ENCODE results near the gene DAB2IP.

DAB2IP gene

DNA sequence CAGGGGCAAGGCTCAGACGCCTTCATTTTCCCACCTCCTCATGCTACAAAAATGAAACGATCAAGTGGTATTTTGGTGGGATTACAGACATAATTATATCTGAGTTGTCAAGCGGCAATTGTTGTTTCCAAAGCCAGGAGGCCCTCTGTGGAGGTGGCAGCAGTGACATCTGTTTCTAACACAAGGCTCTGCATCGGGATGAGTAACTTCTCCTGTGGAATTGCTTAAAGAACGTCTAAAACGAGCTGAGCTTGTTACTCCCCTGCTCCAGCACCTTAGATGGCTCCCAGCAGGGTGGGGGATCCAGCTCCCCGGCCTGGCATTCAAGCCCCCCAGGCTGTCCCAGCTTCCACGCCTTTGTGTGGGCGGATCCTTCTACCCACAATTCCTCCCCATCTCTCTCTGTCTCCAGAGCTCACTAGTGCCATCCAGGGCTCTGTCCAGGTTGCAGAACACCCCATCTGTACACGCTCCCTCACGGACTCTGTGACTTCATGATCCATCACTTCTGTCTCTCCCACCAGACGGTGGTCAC, 36.8 kb downstream of the DAB2IP start:
- Histone ChIP-seq H3K36me3 (ENCODE audit: control insufficient read depth, insufficient read depth, low read length) (no peaks in the 10 kb centered on the region), H3K4me3 (ENCODE audit: insufficient read depth, low read depth, low read length, poor library complexity, severe bottlenecking) (no peak overlapping the region), H3K9me3 (ENCODE audit: control insufficient read depth, low read length) (no peaks in the 10 kb centered on the region), H3K27me3 (replicated peaks; ENCODE audit: control insufficient read depth, insufficient read depth, low read length, poor library complexity, severe bottlenecking) (peaks cover 3% of the 10 kb centered on the region), H3K27ac (ENCODE audit: insufficient read depth, low read length, poor library complexity, severe bottlenecking) (no peak overlapping the region), H3K4me1 (ENCODE audit: control insufficient read depth, insufficient read depth, low read length, poor library complexity, severe bottlenecking) (no peaks in the 10 kb centered on the region)
- no peak for DNase-seq

DNA sequence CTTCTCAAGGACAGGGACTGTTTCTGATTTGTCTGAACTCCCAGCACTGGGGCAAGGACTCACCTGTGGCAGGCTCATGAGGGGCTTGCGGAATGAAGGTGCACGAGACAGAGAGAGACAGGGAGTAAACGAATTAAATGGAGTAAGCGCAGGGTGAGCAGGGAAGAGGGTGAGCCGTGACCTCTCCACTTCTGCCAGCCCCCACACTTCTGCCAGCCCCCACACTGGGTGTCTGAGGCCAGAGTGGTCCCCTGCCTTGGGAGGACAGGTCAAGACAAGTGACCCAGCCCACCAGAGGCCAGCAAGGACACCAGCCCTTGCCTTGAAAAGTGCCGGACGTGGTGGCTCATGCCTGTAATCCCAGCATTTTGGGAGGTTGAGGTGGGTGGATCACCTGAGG, 37.2 kb downstream of the DAB2IP start:
- Histone ChIP-seq H3K4me1 (ENCODE audit: control insufficient read depth, insufficient read depth, low read length, poor library complexity, severe bottlenecking) (no peaks in the 10 kb centered on the region), H3K36me3 (ENCODE audit: control insufficient read depth, insufficient read depth, low read length) (no peaks in the 10 kb centered on the region), H3K4me3 (ENCODE audit: insufficient read depth, low read depth, low read length, poor library complexity, severe bottlenecking) (no peak overlapping the region), H3K9me3 (ENCODE audit: control insufficient read depth, low read length) (no peaks in the 10 kb centered on the region), H3K27me3 (replicated peaks; ENCODE audit: control insufficient read depth, insufficient read depth, low read length, poor library complexity, severe bottlenecking) (peaks cover 3% of the 10 kb centered on the region), H3K27ac (ENCODE audit: insufficient read depth, low read length, poor library complexity, severe bottlenecking) (no peak overlapping the region)
- DNase-seq = no peak

DNA sequence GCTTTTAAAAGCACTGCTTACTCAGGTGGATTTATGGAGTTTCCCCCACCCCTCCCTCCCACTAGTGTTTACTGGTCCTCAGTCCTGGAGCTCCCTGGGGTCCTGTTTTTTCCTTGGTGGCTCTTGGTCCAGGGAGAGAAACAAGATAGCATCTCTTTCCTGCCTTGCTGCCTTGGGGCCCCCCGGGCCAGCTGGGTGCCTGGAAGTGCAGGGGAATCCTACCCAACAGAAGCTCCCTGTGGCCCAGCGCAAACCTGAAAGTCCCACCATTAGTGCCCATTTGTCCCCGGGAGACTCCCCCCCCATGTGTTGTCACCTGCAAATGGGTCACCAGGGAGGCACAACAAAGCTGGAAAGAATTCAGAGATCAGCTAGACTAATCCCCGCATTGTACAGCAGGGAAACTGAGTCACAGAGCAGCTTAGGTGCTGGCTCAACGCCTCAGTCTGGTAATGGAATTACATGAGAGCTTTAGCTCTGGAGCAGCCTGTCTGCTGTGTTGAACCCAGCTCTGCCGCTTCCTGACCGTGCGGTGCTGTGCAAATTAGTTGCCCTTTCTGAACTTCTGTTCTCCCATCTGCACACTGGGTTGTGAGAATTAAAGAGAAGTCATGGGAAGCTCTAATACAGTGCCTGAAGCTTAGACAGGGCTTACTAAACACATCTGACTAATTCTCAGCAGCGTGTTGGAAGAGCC, 38.2 kb downstream of the DAB2IP start:
- H3K4me3 ChIP-seq (ENCODE audit: insufficient read depth, low read depth, low read length, poor library complexity, severe bottlenecking) = no peak overlapping the region
- H3K27ac ChIP-seq (ENCODE audit: insufficient read depth, low read length, poor library complexity, severe bottlenecking) = no peak overlapping the region
- H3K4me1 ChIP-seq (ENCODE audit: control insufficient read depth, insufficient read depth, low read length, poor library complexity, severe bottlenecking) = no peaks in the 10 kb centered on the region
- DNase-seq = no peak
- no peaks in the 10 kb centered on the region for H3K9me3 ChIP-seq (ENCODE audit: control insufficient read depth, low read length)
- H3K36me3 ChIP-seq (ENCODE audit: control insufficient read depth, insufficient read depth, low read length) = no peaks in the 10 kb centered on the region
- peaks cover 3% of the 10 kb centered on the region for H3K27me3 ChIP-seq (replicated peaks; ENCODE audit: control insufficient read depth, insufficient read depth, low read length, poor library complexity, severe bottlenecking)

DNA sequence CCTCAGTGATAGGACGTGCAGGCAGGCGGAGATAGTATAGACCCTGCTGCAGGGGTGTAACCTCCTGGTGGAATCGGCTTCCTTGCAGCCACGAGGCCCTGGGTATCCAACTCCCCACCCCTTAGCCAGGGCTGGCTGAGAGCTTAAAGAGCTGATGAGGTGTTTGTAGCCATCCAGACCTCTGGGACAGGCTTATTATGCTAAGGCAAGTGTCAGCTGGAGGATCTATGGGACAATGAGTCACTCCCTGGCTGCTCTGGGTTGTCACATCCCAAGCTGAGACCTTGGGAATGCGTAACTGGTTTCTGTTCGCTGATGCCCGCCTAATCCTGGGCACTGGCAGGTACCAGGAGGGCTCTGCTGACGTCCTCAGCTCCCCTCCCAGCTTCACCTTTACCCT, 38.9 kb downstream of the DAB2IP start:
- no peak overlapping the region for H3K4me3 ChIP-seq (ENCODE audit: insufficient read depth, low read depth, low read length, poor library complexity, severe bottlenecking)
- H3K36me3 ChIP-seq (ENCODE audit: control insufficient read depth, insufficient read depth, low read length) = no peaks in the 10 kb centered on the region
- no peaks in the 10 kb centered on the region for H3K4me1 ChIP-seq (ENCODE audit: control insufficient read depth, insufficient read depth, low read length, poor library complexity, severe bottlenecking)

DNA sequence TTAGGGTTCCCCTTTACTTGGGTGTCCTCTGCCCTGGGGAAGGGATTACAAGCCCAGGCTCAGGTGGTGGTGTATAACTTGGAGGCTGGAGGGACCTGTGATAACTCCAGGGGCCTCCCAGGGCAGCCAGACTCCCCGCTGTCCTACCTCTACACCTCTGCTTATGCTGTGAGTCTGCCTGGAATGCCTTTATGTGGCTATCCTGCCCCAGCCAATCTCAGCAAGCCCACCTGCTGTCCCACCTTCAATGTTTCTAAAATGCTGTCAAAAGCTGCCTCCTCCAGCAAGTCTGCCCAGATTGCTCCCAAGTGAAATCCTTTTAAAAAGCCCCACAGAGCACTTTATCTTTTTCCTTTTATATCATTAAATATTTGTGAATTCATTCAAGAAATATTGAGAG, 39.3 kb downstream of the DAB2IP start:
- Histone ChIP-seq H3K36me3 (ENCODE audit: control insufficient read depth, insufficient read depth, low read length) (no peaks in the 10 kb centered on the region), H3K9me3 (ENCODE audit: control insufficient read depth, low read length) (no peaks in the 10 kb centered on the region), H3K4me1 (ENCODE audit: control insufficient read depth, insufficient read depth, low read length, poor library complexity, severe bottlenecking) (no peaks in the 10 kb centered on the region), H3K27me3 (replicated peaks; ENCODE audit: control insufficient read depth, insufficient read depth, low read length, poor library complexity, severe bottlenecking) (peaks cover 3% of the 10 kb centered on the region), H3K4me3 (ENCODE audit: insufficient read depth, low read depth, low read length, poor library complexity, severe bottlenecking) (no peak overlapping the region), H3K27ac (ENCODE audit: insufficient read depth, low read length, poor library complexity, severe bottlenecking) (no peak overlapping the region)
- DNase-seq = no peak

More for the DNA sequence above, 38.9 kb downstream of the DAB2IP start:
- DNase-seq = no peak
- no peaks in the 10 kb centered on the region for H3K9me3 ChIP-seq (ENCODE audit: control insufficient read depth, low read length)
- H3K27me3 ChIP-seq (replicated peaks; ENCODE audit: control insufficient read depth, insufficient read depth, low read length, poor library complexity, severe bottlenecking) = peaks cover 3% of the 10 kb centered on the region
- H3K27ac ChIP-seq (ENCODE audit: insufficient read depth, low read length, poor library complexity, severe bottlenecking) = no peak overlapping the region

DNA sequence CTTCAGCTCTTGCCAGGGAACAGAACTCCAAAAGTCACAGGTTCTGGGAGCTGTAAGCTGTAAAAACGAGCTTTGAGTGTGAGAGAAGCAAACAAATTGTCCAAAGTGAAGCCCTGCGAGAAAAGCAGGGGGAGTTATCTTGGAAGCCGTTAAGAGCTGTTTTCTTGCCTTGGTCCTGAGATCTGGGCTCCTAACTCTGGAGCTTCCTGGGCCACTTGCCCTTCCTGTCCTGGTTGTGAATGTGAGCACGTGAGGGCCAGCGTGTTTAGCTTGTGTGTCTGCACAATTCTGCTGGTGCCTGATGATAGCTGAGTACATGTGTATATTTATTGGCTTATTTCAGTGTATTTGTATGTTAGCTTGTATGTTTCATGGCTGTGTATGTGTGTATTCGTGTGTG, 40.5 kb downstream of the DAB2IP start:
- Histone ChIP-seq H3K9me3 (ENCODE audit: control insufficient read depth, low read length) (no peaks in the 10 kb centered on the region), H3K27ac (ENCODE audit: insufficient read depth, low read length, poor library complexity, severe bottlenecking) (no peak overlapping the region), H3K27me3 (replicated peaks; ENCODE audit: control insufficient read depth, insufficient read depth, low read length, poor library complexity, severe bottlenecking) (peaks cover 4% of the 10 kb centered on the region), H3K4me1 (ENCODE audit: control insufficient read depth, insufficient read depth, low read length, poor library complexity, severe bottlenecking) (no peaks in the 10 kb centered on the region), H3K4me3 (ENCODE audit: insufficient read depth, low read depth, low read length, poor library complexity, severe bottlenecking) (no peak overlapping the region), H3K36me3 (ENCODE audit: control insufficient read depth, insufficient read depth, low read length) (no peaks in the 10 kb centered on the region)
- no peak for DNase-seq

DNA sequence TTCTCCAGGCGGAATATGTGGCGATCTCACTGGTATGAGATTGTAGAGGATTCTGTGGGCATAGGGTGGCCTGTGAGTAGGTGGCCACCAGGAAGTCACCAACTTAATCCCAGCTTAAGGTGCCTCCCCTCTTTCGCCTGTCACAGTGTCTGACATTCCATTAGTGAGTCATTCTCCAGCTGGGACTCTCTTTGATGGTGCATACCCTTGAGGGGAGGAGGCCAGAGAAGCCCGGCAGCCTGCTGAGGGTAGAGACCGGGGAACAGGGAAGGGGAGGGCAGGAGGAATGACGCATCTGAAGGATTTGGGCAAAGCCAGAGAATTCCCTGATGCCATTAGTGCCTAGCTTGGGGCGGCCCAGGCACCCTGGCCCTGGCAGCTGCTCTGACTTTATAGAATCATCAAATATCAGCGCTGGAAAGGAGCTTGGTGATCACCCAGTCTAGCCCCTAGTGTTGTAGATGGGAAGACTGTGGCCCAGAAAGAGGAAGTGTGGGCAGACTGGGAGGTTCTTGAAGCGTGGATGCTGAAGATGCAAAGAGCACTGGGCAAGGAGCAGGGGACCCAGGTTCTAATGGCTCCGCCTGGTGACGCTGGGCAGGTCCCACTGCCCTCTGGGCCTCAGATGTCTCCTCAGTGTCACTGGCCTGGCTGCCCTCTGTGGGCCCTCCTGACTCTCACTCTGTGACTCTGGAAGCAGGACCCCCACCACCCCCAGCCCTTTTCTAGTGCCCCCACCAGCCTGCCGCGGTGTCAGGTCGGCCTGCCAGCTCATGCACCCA, 41.4 kb downstream of the DAB2IP start:
- no peak overlapping the region for H3K4me3 ChIP-seq (ENCODE audit: insufficient read depth, low read depth, low read length, poor library complexity, severe bottlenecking)
- no peaks in the 10 kb centered on the region for H3K9me3 ChIP-seq (ENCODE audit: control insufficient read depth, low read length)
- H3K27me3 ChIP-seq (replicated peaks; ENCODE audit: control insufficient read depth, insufficient read depth, low read length, poor library complexity, severe bottlenecking) = peaks cover 12% of the 10 kb centered on the region
- H3K4me1 ChIP-seq (ENCODE audit: control insufficient read depth, insufficient read depth, low read length, poor library complexity, severe bottlenecking) = no peaks in the 10 kb centered on the region
- H3K27ac ChIP-seq (ENCODE audit: insufficient read depth, low read length, poor library complexity, severe bottlenecking) = no peak overlapping the region
- no peak for DNase-seq
- H3K36me3 ChIP-seq (ENCODE audit: control insufficient read depth, insufficient read depth, low read length) = no peaks in the 10 kb centered on the region

DNA sequence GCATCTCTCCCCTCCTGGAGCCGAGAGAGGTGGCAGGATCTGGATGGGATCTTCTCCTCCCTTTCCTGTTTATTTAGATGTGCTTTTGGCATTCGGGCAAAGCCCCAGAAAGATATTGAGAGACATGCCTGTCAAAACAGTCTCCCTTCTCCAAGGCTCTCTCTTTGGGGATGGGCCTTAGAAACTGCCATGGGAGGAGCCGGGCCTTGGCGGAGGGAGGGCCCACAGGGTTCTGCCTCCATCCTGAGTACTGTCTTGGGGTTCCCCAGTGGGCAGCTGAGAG, 41.9 kb downstream of the DAB2IP start:
- Histone ChIP-seq H3K27ac (ENCODE audit: insufficient read depth, low read length, poor library complexity, severe bottlenecking) (no peak overlapping the region), H3K4me1 (ENCODE audit: control insufficient read depth, insufficient read depth, low read length, poor library complexity, severe bottlenecking) (no peaks in the 10 kb centered on the region), H3K36me3 (ENCODE audit: control insufficient read depth, insufficient read depth, low read length) (no peaks in the 10 kb centered on the region), H3K9me3 (ENCODE audit: control insufficient read depth, low read length) (no peaks in the 10 kb centered on the region), H3K27me3 (replicated peaks; ENCODE audit: control insufficient read depth, insufficient read depth, low read length, poor library complexity, severe bottlenecking) (peaks cover 12% of the 10 kb centered on the region), H3K4me3 (ENCODE audit: insufficient read depth, low read depth, low read length, poor library complexity, severe bottlenecking) (no peak overlapping the region)
- no peak for DNase-seq

DNA sequence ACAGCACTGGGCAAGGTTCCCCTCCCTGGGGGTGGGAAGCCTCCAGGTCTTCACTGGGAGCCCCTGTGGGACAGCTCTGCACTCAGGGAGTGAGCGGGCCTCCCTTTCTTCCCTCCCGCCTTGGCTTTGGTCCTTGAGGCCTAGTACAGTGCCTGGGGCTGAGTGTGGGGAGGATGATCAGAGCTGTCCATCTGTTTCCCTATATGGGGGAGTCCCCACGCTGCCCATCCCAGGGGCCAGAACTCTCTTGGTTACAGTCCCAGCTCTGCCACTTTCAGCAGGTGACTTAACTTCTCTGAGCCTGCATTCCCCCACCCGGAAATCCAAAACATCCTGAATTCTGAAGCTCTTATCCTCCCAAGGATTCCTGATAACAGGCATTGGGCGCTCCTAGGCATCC, 42.6 kb downstream of the DAB2IP start:
- DNase-seq = no peak
- peaks cover 17% of the 10 kb centered on the region for H3K27me3 ChIP-seq (replicated peaks; ENCODE audit: control insufficient read depth, insufficient read depth, low read length, poor library complexity, severe bottlenecking)
- no peaks in the 10 kb centered on the region for H3K36me3 ChIP-seq (ENCODE audit: control insufficient read depth, insufficient read depth, low read length)
- no peak overlapping the region for H3K4me3 ChIP-seq (ENCODE audit: insufficient read depth, low read depth, low read length, poor library complexity, severe bottlenecking)
- peaks cover 3% of the 10 kb centered on the region for H3K4me1 ChIP-seq (ENCODE audit: control insufficient read depth, insufficient read depth, low read length, poor library complexity, severe bottlenecking)
- H3K9me3 ChIP-seq (ENCODE audit: control insufficient read depth, low read length) = no peaks in the 10 kb centered on the region
- H3K27ac ChIP-seq (ENCODE audit: insufficient read depth, low read length, poor library complexity, severe bottlenecking) = no peak overlapping the region

DNA sequence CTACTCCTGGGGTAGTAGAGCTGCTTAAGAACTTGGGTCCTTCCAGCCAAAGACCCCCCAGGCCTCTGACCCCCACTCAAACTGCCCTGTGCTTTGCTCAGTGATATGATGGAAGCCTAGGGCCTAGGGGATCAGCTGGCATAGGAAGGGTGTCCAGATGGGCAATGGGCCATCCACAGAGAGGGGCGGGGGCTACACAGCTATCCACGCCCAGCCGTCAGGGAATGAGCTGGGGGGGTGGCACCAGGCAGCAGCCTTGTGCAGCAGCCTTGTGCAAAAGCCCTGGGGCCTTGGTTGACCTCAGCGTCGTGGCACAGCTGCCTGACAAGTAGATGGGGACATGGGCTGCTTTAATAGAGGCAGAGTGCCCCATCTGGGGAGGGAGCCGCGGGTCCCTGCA, 43.2 kb downstream of the DAB2IP start:
- Histone ChIP-seq H3K27me3 (replicated peaks; ENCODE audit: control insufficient read depth, insufficient read depth, low read length, poor library complexity, severe bottlenecking) (peaks cover 17% of the 10 kb centered on the region), H3K4me3 (ENCODE audit: insufficient read depth, low read depth, low read length, poor library complexity, severe bottlenecking) (no peak overlapping the region), H3K9me3 (ENCODE audit: control insufficient read depth, low read length) (no peaks in the 10 kb centered on the region), H3K27ac (ENCODE audit: insufficient read depth, low read length, poor library complexity, severe bottlenecking) (no peak overlapping the region), H3K36me3 (ENCODE audit: control insufficient read depth, insufficient read depth, low read length) (no peaks in the 10 kb centered on the region), H3K4me1 (ENCODE audit: control insufficient read depth, insufficient read depth, low read length, poor library complexity, severe bottlenecking) (peaks cover 3% of the 10 kb centered on the region)
- DNase-seq = no peak

Data from effector memory CD4-positive, alpha-beta T cell (primary cell).